Esophagus (tissue), 2 donors: ENCODE data around the gene GPR137C. TPM values are rescaled to one million over a fixed set of nuclear protein-coding genes. Genes with fewer than 3 reads are reported as not detected.
A peak's percentile ranks its signal among the peaks of the same experiment; 100 is the strongest.

ENCODE experiments used
- H3K27ac ChIP-seq, 2 donors: one replicate each; pipeline ENCODE4 v1.5.1; 2013; ENCODE audit warnings: low read depth in 2 of 2, mild to moderate bottlenecking in 2 of 2, inconsistent platforms in 1 of 2, low read length in 1 of 2, moderate library complexity in 1 of 2
- H3K27me3 ChIP-seq, 2 donors: one replicate each; pipeline ENCODE4 v1.6.1; 2013; ENCODE audit warnings: low read length in 2 of 2, control low read depth in 1 of 2, mild to moderate bottlenecking in 1 of 2; ENCODE audit not compliant: insufficient read depth in 2 of 2, control insufficient read depth in 1 of 2
- H3K36me3 ChIP-seq, 2 donors: one replicate each; pipeline ENCODE4 v1.6.1; 2013; ENCODE audit warnings: low read length in 1 of 2; ENCODE audit not compliant: control insufficient read depth in 2 of 2, insufficient read depth in 2 of 2
- H3K4me1 ChIP-seq, 2 donors: one replicate each; pipeline ENCODE4 v1.6.1; 2013; ENCODE audit warnings: low read length in 1 of 2; ENCODE audit not compliant: control insufficient read depth in 2 of 2, insufficient read depth in 2 of 2
- H3K4me3 ChIP-seq, 2 donors: one replicate each; pipeline ENCODE4 v1.5.1; 2013; ENCODE audit warnings: low read length in 2 of 2, mild to moderate bottlenecking in 2 of 2, low read depth in 1 of 2, moderate library complexity in 1 of 2
- H3K9me3 ChIP-seq, 2 donors: one replicate each; pipeline ENCODE4 v1.6.1; 2013; ENCODE audit warnings: mild to moderate bottlenecking in 2 of 2, low read depth in 1 of 2, low read length in 1 of 2, moderate library complexity in 1 of 2; ENCODE audit not compliant: control insufficient read depth in 2 of 2, insufficient read depth in 1 of 2
- WGBS, 2 donors: extraction: QIAGEN DNeasy Blood & Tissue Kit; methylation state at CpG; one replicate each; pipeline ENCODE4 v1.1.7; 2013; 5-methylcytosine and 5-hydroxymethylcytosine counted together
- polyA plus RNA-seq, 2 donors: library from polyadenylated mRNA; stranded (reverse); fragments of 200-250 nt; gene quantifications; one replicate each; pipeline ENCODE4 v1.2.3, GENCODE V29; 2013
- donor health status: healthy with polysubstance abuse.
- donor health status: Bipolar disorder and iron deficiency.

GPR137C gene
- polyA plus RNA-seq, 2 donors = 0.11 to 0.26 TPM

GRCh38 chr14:52650774-52651173, 98.1 kb downstream of the GPR137C start:
- Histone ChIP-seq H3K27me3 (no peaks in the 10 kb centered on the region), H3K4me1 (no peaks in the 10 kb centered on the region), H3K36me3 (peaks cover 0 to 4% of the 10 kb centered on the region in 2 donors), H3K9me3 (no peaks in the 10 kb centered on the region), H3K27ac (no peak overlapping the region), H3K4me3 (no peak overlapping the region)
- WGBS, 2 donors = 87 to 89% methylated on average over 6 of the region's 6 CpGs

- H3K4me1 ChIP-seq = no peaks in the 10 kb centered on the region
- peaks cover 2 to 3% of the 10 kb centered on the region in 2 donors for H3K36me3 ChIP-seq
- H3K4me3 ChIP-seq = no peak overlapping the region
- no peak overlapping the region for H3K27ac ChIP-seq
- no peaks in the 10 kb centered on the region for H3K9me3 ChIP-seq
- H3K27me3 ChIP-seq = no peaks in the 10 kb centered on the region
Observed at GRCh38 chr14:52656905-52657304, 104.3 kb downstream of the GPR137C start.

- Histone ChIP-seq H3K4me1 (no peaks in the 10 kb centered on the region), H3K36me3 (peaks cover 2 to 3% of the 10 kb centered on the region in 2 donors), H3K4me3 (no peak overlapping the region), H3K9me3 (no peaks in the 10 kb centered on the region), H3K27ac (no peak overlapping the region), H3K27me3 (no peaks in the 10 kb centered on the region)
Observed at GRCh38 chr14:52660325-52660724, 107.7 kb downstream of the GPR137C start.

- Histone ChIP-seq H3K9me3 (no peaks in the 10 kb centered on the region), H3K4me1 (no peaks in the 10 kb centered on the region), H3K4me3 (no peak overlapping the region), H3K36me3 (peaks cover 2 to 3% of the 10 kb centered on the region in 2 donors), H3K27ac (no peak overlapping the region), H3K27me3 (no peaks in the 10 kb centered on the region)
- 86 to 96% methylated on average over 1 of the region's 1 CpG for WGBS, 2 donors
Observed at GRCh38 chr14:52660832-52661231, 108.2 kb downstream of the GPR137C start.

- no peaks in the 10 kb centered on the region for H3K27me3 ChIP-seq
- WGBS, 2 donors = 90 to 94% methylated on average over 2 of the region's 2 CpGs
- no peaks in the 10 kb centered on the region for H3K4me1 ChIP-seq
- no peak overlapping the region for H3K4me3 ChIP-seq
- peaks cover 2 to 3% of the 10 kb centered on the region in 2 donors for H3K36me3 ChIP-seq
- no peaks in the 10 kb centered on the region for H3K9me3 ChIP-seq
- H3K27ac ChIP-seq = no peak overlapping the region
Observed at GRCh38 chr14:52661314-52661713, 108.7 kb downstream of the GPR137C start.

DNA sequence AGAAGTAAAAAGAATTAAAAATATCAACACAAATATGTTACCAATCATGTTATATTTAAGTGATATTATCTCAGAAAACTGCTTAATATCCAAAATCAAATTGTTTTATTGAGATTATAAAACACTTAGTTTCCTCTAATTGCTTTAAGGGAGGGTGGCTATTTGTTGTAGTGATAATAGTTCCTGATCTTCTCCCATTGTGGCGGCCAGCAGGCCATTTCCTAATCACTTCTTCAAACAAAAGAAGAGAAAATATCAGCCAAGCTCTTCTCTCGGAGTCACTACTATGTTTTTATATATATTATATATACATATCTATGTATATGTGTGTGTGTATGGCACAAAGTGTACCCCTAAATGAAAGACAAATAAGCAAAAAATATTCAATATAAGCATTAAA, 111.2 kb downstream of the GPR137C start:
- H3K27me3 ChIP-seq = no peaks in the 10 kb centered on the region
- H3K4me1 ChIP-seq = no peaks in the 10 kb centered on the region
- H3K27ac ChIP-seq = no peak overlapping the region
- no peaks in the 10 kb centered on the region for H3K9me3 ChIP-seq
- 81 to 91% methylated on average over 2 of the region's 2 CpGs for WGBS, 2 donors
- no peak overlapping the region for H3K4me3 ChIP-seq
- H3K36me3 ChIP-seq = no peaks in the 10 kb centered on the region

GRCh38 chr14:52678591-52678990, 126.0 kb downstream of the GPR137C start:
- Histone ChIP-seq H3K9me3 (no peaks in the 10 kb centered on the region), H3K27ac (no peak overlapping the region), H3K4me1 (no peaks in the 10 kb centered on the region), H3K4me3 (no peak overlapping the region), H3K27me3 (no peaks in the 10 kb centered on the region), H3K36me3 (peaks cover 2 to 3% of the 10 kb centered on the region in 2 donors)
- 90 to 96% methylated on average over 2 of the region's 2 CpGs for WGBS, 2 donors

- H3K27me3 ChIP-seq = no peaks in the 10 kb centered on the region
- H3K4me3 ChIP-seq = no peak overlapping the region
- WGBS, 2 donors = 72 to 76% methylated on average over 2 of the region's 2 CpGs
- peaks cover 0 to 4% of the 10 kb centered on the region in 2 donors for H3K4me1 ChIP-seq
- peak overlapping the region in 1 of 2 donors; percentile 3 for H3K27ac ChIP-seq
- no peaks in the 10 kb centered on the region for H3K9me3 ChIP-seq
- H3K36me3 ChIP-seq = peaks cover 0 to 2% of the 10 kb centered on the region in 2 donors
Observed at GRCh38 chr14:52683985-52684520, 131.4 kb downstream of the GPR137C start.

GRCh38 chr14:52686176-52686575, 133.5 kb downstream of the GPR137C start:
- WGBS, 2 donors = 95 to 100% methylated on average over 1 of the region's 1 CpG
- H3K27ac ChIP-seq = no peak overlapping the region

More at GRCh38 chr14:52686176-52686575, 133.5 kb downstream of the GPR137C start:
- H3K4me1 ChIP-seq = peaks cover 0 to 4% of the 10 kb centered on the region in 2 donors
- peak overlapping the region in 1 of 2 donors; percentile 2 for H3K4me3 ChIP-seq
- no peaks in the 10 kb centered on the region for H3K27me3 ChIP-seq
- H3K9me3 ChIP-seq = no peaks in the 10 kb centered on the region
- peaks cover 0 to 2% of the 10 kb centered on the region in 2 donors for H3K36me3 ChIP-seq
